ENCODE data around the gene MAX.

GRCh38 chr14:65033181-65033580, 69.1 kb downstream of the MAX start:
- no peak for TF ChIP-seq EZH2 (IDR thresholded peaks at IDR 0.05; ENCODE audit: borderline replicate concordance, insufficient read depth, low read depth, low read length, poor library complexity, severe bottlenecking)
- TF ChIP-seq CTCF (IDR thresholded peaks at IDR 0.05) = no peak
